Endothelial cell (in vitro differentiated cells): ENCODE measurements around the gene VPS45. TPM values are rescaled to one million over a fixed set of nuclear protein-coding genes. Genes with fewer than 3 reads are reported as not detected.

Experiments
- DNase-seq: peaks from one replicate; pipeline ENCODE4 v3.0.0; 2021; ENCODE audit warnings: low spot score
- H3K27ac Mint-ChIP-seq: one replicate; pipeline ENCODE4 v1.8.0; 2021; ENCODE audit warnings: mixed read lengths, inconsistent platforms; ENCODE audit not compliant: unreplicated experiment
- H3K27me3 Mint-ChIP-seq: one replicate; pipeline ENCODE4 v1.8.0; 2021; ENCODE audit warnings: mild to moderate bottlenecking, moderate library complexity, mixed read lengths, inconsistent platforms; ENCODE audit not compliant: unreplicated experiment
- H3K36me3 Mint-ChIP-seq: one replicate; pipeline ENCODE4 v1.8.0; 2021; ENCODE audit warnings: mild to moderate bottlenecking, low read depth, mixed read lengths, inconsistent platforms; ENCODE audit not compliant: unreplicated experiment
- H3K4me1 Mint-ChIP-seq: one replicate; pipeline ENCODE4 v1.8.0; 2021; ENCODE audit warnings: mild to moderate bottlenecking, mixed read lengths, inconsistent platforms; ENCODE audit not compliant: unreplicated experiment
- H3K4me3 Mint-ChIP-seq: one replicate; pipeline ENCODE4 v1.8.0; 2021; ENCODE audit warnings: mild to moderate bottlenecking, mixed read lengths, inconsistent platforms; ENCODE audit not compliant: unreplicated experiment
- H3K9me3 Mint-ChIP-seq: one replicate; pipeline ENCODE4 v1.8.0; 2021; ENCODE audit warnings: mixed read lengths, inconsistent platforms; ENCODE audit not compliant: unreplicated experiment
- total RNA-seq: library from RNA; stranded (reverse); fragmentation: NEBNext Ultra II Directional; extraction: Animal tissue kit (Norgen Biotek cat#: 25700); gene quantifications from one replicate; pipeline ENCODE4 v1.2.1, GENCODE V29; 2021; ENCODE audit not compliant: unreplicated experiment
- TF ChIP-seq, protein P1 (sequence below): fragments of 200-600 bp; sonication (generic); IDR thresholded peaks from one replicate; pipeline ENCODE4 v1.5.0; 2021; ENCODE audit warnings: antibody characterized with exemption; ENCODE audit not compliant: unreplicated experiment

VPS45 gene
- total RNA-seq, 1 donor from 2014 or later = 32.5 TPM

DNA sequence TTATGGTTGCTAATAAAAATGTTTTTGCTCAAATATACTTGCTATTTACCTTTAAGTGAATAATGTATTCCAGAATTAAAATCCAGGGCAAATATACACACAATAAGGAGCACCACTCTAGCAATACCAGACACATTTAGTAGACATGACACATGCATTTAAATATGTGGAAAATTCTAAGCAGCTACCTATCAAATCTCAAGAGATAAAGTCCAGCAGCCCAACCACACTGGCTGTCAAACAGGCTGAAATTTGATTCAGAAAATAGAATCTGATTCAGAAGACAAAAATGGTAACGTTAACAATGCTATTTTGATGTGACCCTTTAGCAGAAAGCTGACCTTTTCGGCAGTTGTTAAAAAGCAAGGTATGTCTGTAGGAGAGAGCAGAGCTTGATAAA is 124.4 kb downstream of the VPS45 start:
- no peaks in the 10 kb centered on the region for H3K4me1 Mint-ChIP-seq
- no peaks in the 10 kb centered on the region for H3K27me3 Mint-ChIP-seq
- no peak for DNase-seq
- TF ChIP-seq, protein P1, sequence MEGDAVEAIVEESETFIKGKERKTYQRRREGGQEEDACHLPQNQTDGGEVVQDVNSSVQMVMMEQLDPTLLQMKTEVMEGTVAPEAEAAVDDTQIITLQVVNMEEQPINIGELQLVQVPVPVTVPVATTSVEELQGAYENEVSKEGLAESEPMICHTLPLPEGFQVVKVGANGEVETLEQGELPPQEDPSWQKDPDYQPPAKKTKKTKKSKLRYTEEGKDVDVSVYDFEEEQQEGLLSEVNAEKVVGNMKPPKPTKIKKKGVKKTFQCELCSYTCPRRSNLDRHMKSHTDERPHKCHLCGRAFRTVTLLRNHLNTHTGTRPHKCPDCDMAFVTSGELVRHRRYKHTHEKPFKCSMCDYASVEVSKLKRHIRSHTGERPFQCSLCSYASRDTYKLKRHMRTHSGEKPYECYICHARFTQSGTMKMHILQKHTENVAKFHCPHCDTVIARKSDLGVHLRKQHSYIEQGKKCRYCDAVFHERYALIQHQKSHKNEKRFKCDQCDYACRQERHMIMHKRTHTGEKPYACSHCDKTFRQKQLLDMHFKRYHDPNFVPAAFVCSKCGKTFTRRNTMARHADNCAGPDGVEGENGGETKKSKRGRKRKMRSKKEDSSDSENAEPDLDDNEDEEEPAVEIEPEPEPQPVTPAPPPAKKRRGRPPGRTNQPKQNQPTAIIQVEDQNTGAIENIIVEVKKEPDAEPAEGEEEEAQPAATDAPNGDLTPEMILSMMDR = no peak
- no peaks in the 10 kb centered on the region for H3K36me3 Mint-ChIP-seq
- no peak overlapping the region for H3K27ac Mint-ChIP-seq
- H3K4me3 Mint-ChIP-seq = no peak overlapping the region
- no peaks in the 10 kb centered on the region for H3K9me3 Mint-ChIP-seq

DNA sequence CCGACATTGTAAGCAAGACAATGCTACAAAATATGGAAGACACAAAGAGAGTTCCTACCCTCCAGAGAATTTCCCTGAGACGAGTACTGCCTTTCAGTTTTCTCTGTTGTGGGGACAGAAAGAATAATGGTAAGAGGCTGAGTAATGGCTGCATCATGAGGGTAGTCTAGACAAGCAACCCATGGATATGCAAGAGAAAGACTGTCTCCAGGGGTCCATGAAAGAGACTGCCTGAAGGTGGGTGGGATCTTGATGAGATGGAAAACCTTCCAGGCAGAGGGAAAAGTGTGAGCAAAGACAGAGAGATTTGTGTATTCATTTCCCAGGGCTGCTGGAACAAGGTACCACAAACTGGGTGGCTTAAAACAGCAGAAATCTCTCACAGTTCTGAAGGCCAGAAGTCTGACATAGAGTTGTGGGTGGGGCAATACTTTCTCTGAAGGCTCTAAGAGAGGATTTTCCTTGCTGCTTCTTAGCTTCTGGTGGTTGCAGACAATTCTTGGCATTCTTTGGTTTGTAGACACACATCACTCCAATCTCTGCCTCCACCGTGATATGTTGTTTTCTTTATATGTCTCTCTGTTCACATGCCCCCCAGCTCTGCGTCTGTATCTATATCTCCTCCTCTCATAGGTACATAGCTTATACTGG is 126.9 kb downstream of the VPS45 start:
- H3K4me1 Mint-ChIP-seq = no peaks in the 10 kb centered on the region
- no peaks in the 10 kb centered on the region for H3K9me3 Mint-ChIP-seq
- no peaks in the 10 kb centered on the region for H3K27me3 Mint-ChIP-seq
- no peak for DNase-seq
- H3K27ac Mint-ChIP-seq = no peak overlapping the region
- no peaks in the 10 kb centered on the region for H3K36me3 Mint-ChIP-seq
- no peak overlapping the region for H3K4me3 Mint-ChIP-seq
- TF ChIP-seq, protein P1 = no peak

Other genes starting within 250 kb of the VPS45 start
- 7.7 TPM for gene BOLA1, start 168.2 kb upstream of the VPS45 start, total RNA-seq
- 12.7 TPM for gene SV2A, start 149.9 kb upstream of the VPS45 start, total RNA-seq
- 108 TPM for gene SF3B4, start 140.0 kb upstream of the VPS45 start, total RNA-seq
- 10.3 TPM for gene MTMR11, start 130.9 kb upstream of the VPS45 start, total RNA-seq
- 20.4 TPM for gene OTUD7B, start 57.0 kb upstream of the VPS45 start, total RNA-seq
- gene PLEKHO1, start 82.1 kb downstream of the VPS45 start, total RNA-seq = 71.6 TPM
- 35.6 TPM for gene ANP32E, start 168.3 kb downstream of the VPS45 start, total RNA-seq
- 6.3 TPM for gene CA14, start 190.0 kb downstream of the VPS45 start, total RNA-seq
- 333 TPM for gene APH1A, start 201.2 kb downstream of the VPS45 start, total RNA-seq
- gene C1orf54, start 205.0 kb downstream of the VPS45 start, total RNA-seq = 411 TPM
- 9.1 TPM for gene CIART, start 214.8 kb downstream of the VPS45 start, total RNA-seq
- gene MRPS21, start 226.1 kb downstream of the VPS45 start, total RNA-seq = 63.1 TPM